Stromal cell of bone marrow (primary cell): ENCODE results near the gene MUCL3.
"Not testable (repeated sequence)": the region's sequence is repeated elsewhere in the genome, so short reads cannot be mapped to it uniquely, and the experiment has no call there.

Source experiments
- DNase-seq: peaks from one replicate; pipeline ENCODE4 v3.0.0-alpha.2; 2012; ENCODE audit warnings: low read depth

MUCL3 gene

DNA sequence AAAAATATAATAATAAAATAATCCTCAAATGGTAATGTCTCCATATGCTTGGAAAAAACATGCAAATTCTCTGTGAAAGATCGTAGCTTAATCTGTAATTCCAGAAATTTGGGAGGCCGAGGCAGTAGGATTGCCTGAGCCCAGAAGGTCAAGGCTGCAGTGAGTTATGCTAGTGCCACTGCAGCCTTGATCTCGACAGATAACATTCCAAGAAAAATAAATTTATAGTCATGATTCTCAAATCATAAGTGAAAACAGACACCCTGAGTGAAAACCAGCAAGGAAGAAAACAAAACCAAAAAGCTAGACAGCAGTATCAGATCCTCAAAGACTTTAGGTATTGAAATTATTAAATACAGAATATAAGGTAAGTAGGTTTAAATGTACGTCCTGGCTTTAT is 38.9 kb downstream of the MUCL3 start:
- no peak for DNase-seq

DNA sequence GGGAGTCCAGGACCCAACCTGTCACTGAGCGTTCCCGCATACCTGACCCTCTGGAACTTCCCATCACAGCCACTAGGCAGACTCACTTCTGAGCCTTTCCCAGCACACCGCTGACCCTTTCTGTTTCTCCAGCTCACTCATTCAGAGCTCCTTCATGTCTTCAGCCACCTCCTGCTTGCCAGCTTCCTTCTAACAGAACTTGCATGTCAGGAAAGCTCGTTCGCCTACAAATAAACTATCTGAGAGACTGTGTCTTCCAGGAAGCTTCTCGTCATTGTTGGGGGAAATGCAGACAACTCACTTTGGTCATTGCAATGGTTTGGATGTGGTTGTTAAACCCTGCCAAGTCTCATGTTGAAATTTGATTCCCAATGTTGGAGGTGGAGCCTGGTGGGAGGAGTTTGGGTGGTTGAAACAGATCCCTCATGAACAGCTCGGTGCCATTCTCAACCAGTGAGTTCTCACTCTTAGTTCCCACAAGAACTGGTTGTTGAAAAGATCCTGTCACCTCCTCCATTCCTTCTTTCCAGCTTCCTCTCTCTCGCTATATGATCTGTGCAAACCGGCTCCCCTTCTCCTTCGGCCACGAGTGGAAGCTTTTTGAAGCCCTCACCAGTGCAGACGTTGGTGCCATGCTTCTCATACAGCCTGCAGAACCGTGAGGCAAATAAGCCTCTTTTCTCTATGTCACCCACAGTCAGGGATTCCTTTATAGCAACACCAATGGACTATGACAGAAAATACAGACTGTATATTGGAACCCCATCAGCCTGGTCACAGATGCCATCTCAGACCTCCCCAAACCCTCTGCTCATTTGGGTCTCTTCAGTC is 41.4 kb downstream of the MUCL3 start:
- peak; percentile 89 for DNase-seq

DNA sequence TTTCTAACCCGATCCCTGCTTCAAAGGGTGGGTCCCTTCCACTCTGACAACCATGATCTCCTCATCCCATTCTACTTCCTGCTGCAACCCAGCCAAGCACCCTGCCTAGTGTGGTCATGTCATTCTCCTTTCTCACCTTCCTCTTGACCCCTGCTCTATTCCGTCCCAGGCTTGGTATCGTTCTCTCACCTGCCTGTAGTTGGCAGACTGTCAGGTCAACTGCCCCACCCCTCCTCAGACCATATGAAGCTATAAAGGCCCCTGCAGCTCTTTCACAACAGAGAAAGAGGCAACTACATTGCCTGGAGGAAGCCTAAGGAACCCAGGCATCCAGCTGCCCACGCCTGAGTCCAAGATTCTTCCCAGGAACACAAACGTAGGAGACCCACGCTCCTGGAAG is 42.7 kb downstream of the MUCL3 start, which contains the start of gene MUC21:
MUC21 (plus strand) TSS at position 280 of the 400 bp plus-strand sequence. CDS start 241 bp downstream, outside the sequence.
- no peak for DNase-seq

DNA sequence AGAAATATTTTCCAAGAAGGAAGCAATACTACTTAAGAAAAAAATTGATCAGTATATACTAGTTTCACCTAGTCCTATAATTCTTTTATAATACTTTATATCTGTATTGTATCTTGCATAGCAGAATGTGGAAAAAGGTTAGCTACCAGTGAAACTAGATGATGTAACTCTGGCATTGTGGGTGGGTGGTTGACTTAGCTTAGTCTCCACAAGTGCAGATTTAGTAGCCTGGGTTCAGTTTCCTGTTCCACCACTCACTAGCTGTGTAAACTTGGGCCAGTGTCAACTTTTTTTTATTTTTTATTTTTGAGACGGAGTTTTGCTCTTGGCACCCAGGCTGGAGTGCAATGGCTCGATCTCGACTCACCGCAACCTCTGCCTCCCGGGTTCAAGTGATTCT is 44.7 kb downstream of the MUCL3 start:
- no peak for DNase-seq

DNA sequence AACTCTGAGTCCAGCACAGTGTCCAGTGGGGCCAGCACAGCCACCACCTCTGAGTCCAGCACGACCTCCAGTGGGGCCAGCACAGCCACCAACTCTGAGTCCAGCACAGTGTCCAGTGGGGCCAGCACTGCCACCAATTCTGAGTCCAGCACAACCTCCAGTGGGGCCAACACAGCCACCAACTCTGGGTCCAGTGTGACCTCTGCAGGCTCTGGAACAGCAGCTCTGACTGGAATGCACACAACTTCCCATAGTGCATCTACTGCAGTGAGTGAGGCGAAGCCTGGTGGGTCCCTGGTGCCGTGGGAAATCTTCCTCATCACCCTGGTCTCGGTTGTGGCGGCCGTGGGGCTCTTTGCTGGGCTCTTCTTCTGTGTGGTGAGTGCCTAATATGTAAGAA is 46.5 kb downstream of the MUCL3 start:
- no peak for DNase-seq

DNA sequence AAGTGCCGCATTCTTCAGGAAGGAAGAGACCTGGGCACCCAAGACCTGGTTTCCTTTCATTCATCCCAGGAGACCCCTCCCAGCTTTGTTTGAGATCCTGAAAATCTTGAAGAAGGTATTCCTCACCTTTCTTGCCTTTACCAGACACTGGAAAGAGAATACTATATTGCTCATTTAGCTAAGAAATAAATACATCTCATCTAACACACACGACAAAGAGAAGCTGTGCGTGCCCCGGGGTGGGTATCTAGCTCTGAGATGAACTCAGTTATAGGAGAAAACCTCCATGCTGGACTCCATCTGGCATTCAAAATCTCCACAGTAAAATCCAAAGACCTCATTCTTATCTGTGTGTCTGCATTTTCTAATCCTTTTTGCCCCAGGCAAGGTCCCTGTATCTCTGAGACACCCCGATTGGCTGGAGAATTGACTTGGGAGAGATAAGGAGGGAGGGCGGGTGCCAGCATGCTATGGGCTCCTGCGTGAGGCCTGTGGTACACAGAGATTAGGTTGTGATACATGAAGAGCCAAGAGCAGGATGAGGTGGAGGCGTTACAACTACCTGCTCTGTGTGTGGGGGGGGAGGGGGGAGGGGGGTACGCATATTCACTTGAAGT is 47.5 kb downstream of the MUCL3 start:
- no peak for DNase-seq

DNA sequence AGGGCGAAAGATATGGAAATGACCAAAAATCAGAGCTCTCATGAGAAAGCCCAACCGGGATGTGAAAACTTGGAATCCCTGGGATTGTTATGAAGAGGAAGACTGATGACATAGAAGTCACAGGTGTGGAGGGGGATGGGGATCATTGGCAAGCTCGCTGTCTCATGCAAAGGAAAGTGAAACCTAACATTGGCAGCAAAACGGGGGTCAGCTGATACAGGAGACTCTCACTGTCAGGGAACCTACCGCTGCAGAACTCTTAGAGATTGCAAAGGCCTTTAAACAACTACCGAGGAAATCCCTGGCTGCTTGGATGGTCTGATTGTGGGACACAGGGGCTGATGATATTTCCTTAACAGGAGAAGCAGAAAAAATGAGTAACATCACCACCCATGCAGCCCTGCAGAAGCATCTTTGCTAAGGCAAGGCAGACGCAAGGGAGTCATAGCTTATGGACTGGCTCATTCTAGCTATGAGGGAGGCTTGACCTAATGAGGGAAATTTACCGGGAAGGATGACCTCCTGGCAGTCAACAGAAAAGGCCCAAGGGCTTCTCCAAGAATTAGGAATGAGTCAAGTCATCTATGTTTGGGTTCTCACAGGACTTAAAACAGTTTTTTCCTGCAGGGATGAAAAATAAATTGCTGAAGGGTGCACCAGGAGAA is 49.8 kb downstream of the MUCL3 start:
- peak; percentile 22 for DNase-seq

DNA sequence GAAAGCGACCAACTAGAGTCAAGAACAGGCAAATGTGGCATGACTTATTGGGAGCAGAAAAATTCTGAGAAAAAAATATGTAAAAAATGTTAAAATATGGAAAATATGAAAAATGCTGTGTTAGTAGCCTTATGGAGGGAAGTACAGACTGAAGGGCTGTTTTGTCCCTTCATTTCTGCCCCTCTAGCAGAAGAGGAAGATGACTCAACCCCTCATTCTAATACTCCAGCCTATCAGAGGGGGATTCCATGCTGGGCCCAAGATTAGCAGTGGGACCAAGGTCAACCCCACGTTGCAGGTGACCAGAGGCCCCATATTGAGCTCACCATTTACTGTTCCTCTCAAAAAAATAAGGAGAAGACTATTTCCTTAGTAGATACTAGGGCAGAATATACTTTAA is 51.1 kb downstream of the MUCL3 start:
- DNase-seq: no peak

DNA sequence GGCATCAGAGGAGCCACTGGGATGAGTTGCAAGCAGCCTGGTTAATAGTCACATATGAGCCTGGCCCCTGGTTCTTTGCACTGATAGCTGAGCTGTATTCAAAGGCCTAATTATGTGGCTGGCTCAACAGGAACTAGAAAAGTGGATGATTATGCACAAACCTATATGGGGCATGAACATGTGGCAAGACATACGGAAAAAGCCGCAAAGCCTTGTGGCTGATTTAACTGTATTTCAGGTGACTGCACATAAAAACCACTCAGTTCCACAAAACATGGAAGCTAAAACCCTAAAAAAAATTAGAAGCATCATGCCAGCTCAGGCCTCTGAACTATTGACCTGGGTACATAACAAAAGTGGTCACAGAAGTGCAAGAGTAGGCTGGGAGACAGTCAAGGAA is 56.5 kb downstream of the MUCL3 start:
- no peak for DNase-seq

DNA sequence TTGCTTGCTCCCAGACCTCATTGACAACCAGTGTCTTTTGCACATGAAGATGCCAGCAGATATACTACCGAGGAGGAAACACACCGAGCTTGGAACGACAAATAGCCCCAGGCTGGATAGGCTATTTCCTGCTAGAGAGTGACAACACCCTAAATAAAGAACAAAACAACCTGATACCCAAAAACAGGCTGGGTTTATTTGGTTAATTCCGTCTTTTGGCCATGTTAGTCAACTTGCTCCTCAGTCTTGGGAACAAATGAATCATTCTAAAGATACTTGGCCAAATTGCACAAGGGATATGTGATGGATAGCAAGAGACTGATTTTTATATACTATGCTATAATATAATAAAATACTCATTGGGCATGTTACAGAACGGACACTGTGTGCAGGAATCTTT is 58.0 kb downstream of the MUCL3 start:
- peak; percentile 48 for DNase-seq

DNA sequence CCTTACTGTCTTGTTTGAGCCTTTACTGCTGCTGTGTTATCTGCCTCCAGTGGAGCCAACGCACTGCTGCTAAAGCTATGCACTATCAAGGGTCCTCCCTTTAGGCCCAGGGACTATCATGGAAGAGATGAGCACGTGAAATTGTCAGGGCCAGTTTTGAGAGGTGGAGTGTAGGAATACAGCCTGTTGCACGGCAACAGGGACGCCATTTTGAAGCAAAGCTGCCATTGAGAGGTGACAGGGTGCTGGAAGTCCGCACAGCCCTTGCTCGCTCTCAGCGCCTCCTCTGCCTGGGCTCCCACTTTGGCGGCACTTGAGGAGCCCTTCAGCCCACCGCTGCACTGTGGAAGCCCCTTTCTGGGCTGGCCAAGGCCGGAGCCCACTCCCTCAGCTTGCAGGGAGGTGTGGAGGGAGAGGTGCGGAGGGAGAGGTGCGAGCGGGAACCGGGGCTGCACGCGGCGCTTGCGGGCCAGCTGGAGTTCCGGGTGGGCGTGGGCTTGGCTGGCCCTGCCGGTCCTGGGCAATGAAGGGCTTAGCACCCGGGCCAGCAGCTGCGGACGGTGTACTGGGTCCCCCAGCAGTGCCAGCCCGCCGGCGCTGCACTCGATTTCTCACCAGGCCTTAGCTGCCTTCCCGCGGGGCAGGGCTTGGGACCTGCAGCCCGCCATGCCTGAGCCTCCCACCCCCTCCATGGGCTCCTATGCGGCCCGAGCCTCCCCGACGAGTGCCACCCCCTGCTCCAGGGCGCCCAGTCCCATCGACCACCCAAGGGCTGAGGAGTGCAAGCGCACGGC is 59.5 kb downstream of the MUCL3 start:
- not testable (repeated sequence) for DNase-seq

DNA sequence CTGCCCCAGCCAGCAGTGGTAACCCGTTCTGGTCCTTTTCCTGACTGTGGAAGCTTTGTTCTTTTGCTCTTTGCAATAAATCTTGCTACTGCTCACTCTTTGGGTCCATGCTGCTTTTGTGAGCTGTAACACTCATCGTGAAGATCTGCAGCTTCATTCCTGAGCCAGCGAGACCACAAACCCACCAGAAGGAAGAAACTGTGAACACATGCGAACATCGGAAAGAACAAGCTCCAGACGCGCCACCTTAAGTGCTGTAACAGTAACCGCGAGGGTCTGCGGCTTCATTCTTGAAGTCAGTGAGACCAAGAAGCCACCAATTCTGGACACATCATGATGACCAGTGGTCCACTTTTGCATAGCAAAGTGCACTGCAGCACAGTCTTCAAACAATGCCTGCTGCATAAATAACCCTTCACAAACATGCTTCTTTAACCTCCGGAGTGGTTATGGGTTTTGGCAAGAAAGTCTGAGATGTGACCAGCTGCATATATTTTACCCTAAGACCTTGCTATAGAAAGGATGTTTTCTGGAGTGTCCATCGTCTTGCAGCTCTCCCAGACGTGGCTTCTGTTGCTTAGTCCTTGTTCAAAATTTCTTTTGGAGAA is 60.6 kb downstream of the MUCL3 start:
- DNase-seq: no peak

DNA sequence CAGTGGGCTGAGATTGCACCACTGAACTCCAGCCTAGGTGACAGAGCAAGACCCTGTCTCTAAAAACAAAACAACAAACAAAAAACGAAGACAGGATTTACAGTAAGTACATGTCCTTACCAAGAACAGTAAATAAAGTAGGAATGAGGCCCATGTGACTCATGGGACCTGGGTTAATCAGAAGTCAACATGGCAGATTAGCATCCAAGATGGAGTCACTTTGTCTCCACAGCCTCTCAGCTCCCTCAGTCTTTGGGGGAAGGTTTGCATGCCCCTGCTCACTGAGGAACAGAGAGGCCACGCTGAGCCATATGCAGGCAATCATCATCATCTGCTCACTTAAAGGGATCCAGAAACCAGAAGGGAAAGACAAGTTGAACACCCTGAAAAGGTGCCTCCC is 61.7 kb downstream of the MUCL3 start:
- DNase-seq: no peak
